RWPE2 (cell line): ENCODE data around the gene CTDP1.

Source experiments
- ATAC-seq: fragments of 200-7000 bp; cut with Tn5 transposase; 3 replicates; pipeline ENCODE4 v1.9.1; 2021; ENCODE audit warnings: low read depth
- DNase-seq: peaks from one replicate; pipeline ENCODE4 v3.0.0-alpha.2; 2020; ENCODE audit warnings: low spot score
- H3K27ac ChIP-seq: fragments of 450-650 bp; 2 replicates; pipeline ENCODE4 v1.5.1; 2017; ENCODE audit warnings: mild to moderate bottlenecking; ENCODE audit not compliant: poor library complexity, severe bottlenecking
- H3K27me3 ChIP-seq: fragments of 250-450 bp; sonication (Bioruptor Pico); 2 replicates; pipeline ENCODE4 v1.5.1; 2021; ENCODE audit warnings: mild to moderate bottlenecking, moderate library complexity; ENCODE audit not compliant: insufficient read depth, poor library complexity, severe bottlenecking
- H3K36me3 ChIP-seq: fragments of 250-450 bp; sonication (Bioruptor Pico); 2 replicates; pipeline ENCODE4 v1.5.1; 2020; ENCODE audit warnings: low read depth, mild to moderate bottlenecking, moderate library complexity
- H3K4me1 ChIP-seq: fragments of 250-450 bp; sonication (Bioruptor Pico); 2 replicates; pipeline ENCODE4 v1.5.1; 2021; ENCODE audit warnings: mild to moderate bottlenecking, moderate library complexity; ENCODE audit not compliant: insufficient read depth, poor library complexity, severe bottlenecking
- H3K4me3 ChIP-seq: fragments of 250-450 bp; sonication (Bioruptor Pico); 2 replicates; pipeline ENCODE4 v1.5.1; 2021; ENCODE audit warnings: mild to moderate bottlenecking, moderate library complexity; ENCODE audit not compliant: severe bottlenecking
- H3K9me3 ChIP-seq: fragments of 250-450 bp; sonication (Bioruptor Pico); 2 replicates; pipeline ENCODE4 v1.5.1; 2021; ENCODE audit warnings: mild to moderate bottlenecking, moderate library complexity; ENCODE audit not compliant: severe bottlenecking
- CTCF ChIP-seq: fragments of 450-650 bp; IDR thresholded peaks from one replicate; pipeline ENCODE4 v1.5.1; 2017; ENCODE audit warnings: mild to moderate bottlenecking, moderate library complexity; ENCODE audit not compliant: poor library complexity, severe bottlenecking

CTDP1 gene

GRCh38 chr18:79736230-79736629 lies 56.6 kb downstream of the CTDP1 start:
- no peaks in the 10 kb centered on the region for H3K4me1 ChIP-seq
- ATAC-seq (no peak), DNase-seq (peak; percentile 63)
- H3K36me3 ChIP-seq, result peaks cover 15% of the 10 kb centered on the region
- no peaks in the 10 kb centered on the region for H3K27me3 ChIP-seq
- TF ChIP-seq CTCF, result no peak
- no peak overlapping the region for H3K4me3 ChIP-seq
- H3K27ac ChIP-seq, result no peak overlapping the region
- H3K9me3 ChIP-seq, result peaks cover 7% of the 10 kb centered on the region

- H3K27me3 ChIP-seq, result no peaks in the 10 kb centered on the region
- H3K4me1 ChIP-seq, result no peaks in the 10 kb centered on the region
- H3K27ac ChIP-seq, result no peak overlapping the region
- peaks cover 10% of the 10 kb centered on the region for H3K36me3 ChIP-seq
- no peak for TF ChIP-seq CTCF
- peaks cover under 1% of the 10 kb centered on the region for H3K9me3 ChIP-seq
- no peak for ATAC-seq
- no peak overlapping the region for H3K4me3 ChIP-seq
- peak; percentile 41 for DNase-seq
These were observed 57.2 kb downstream of the CTDP1 start for GRCh38 chr18:79736846-79737245.

GRCh38 chr18:79737426-79737825 lies 57.8 kb downstream of the CTDP1 start:
- H3K27ac ChIP-seq, result no peak overlapping the region
- H3K27me3 ChIP-seq, result no peaks in the 10 kb centered on the region
- no peak for TF ChIP-seq CTCF
- no peak overlapping the region for H3K4me3 ChIP-seq
- ATAC-seq, result no peak
- H3K4me1 ChIP-seq, result no peaks in the 10 kb centered on the region
- H3K9me3 ChIP-seq, result no peaks in the 10 kb centered on the region
- H3K36me3 ChIP-seq, result peaks cover 8% of the 10 kb centered on the region; the same call in 1 of the 2 replicates
- DNase-seq, result peak; percentile 39

GRCh38 chr18:79738041-79738461 lies 58.4 kb downstream of the CTDP1 start:
- Histone ChIP-seq H3K4me1 (no peaks in the 10 kb centered on the region), H3K4me3 (no peak overlapping the region), H3K36me3 (peaks cover 5% of the 10 kb centered on the region; the same call in 1 of the 2 replicates), H3K9me3 (no peaks in the 10 kb centered on the region), H3K27ac (no peak overlapping the region), H3K27me3 (no peaks in the 10 kb centered on the region)
- ATAC-seq, result no peak
- TF ChIP-seq CTCF, result no peak
- DNase-seq, result peak; percentile 30

GRCh38 chr18:79738581-79739439 lies 59.2 kb downstream of the CTDP1 start:
- no peaks in the 10 kb centered on the region for H3K4me1 ChIP-seq
- ATAC-seq (no peak), DNase-seq (peak; percentile 29)
- H3K27ac ChIP-seq, result no peak overlapping the region
- peaks cover 5% of the 10 kb centered on the region; the same call in 1 of the 2 replicates for H3K36me3 ChIP-seq
- no peaks in the 10 kb centered on the region for H3K27me3 ChIP-seq
- H3K4me3 ChIP-seq, result no peak overlapping the region
- TF ChIP-seq CTCF, result no peak
- H3K9me3 ChIP-seq, result no peaks in the 10 kb centered on the region
